MG63 (cell line): ENCODE data around the gene KLHL29. TPM values are rescaled to one million over a fixed set of nuclear protein-coding genes. Genes with fewer than 3 reads are reported as not detected.

Source experiments
- DNase-seq: peaks from one replicate; pipeline ENCODE4 v3.0.0-alpha.2; 2020
- H3K27me3 ChIP-seq: fragments of 250-450 bp; sonication (Bioruptor Pico); 2 replicates; pipeline ENCODE4 v1.5.1; 2020; ENCODE audit warnings: mild to moderate bottlenecking, moderate library complexity
- H3K36me3 ChIP-seq: fragments of 250-450 bp; sonication (Bioruptor Pico); 2 replicates; pipeline ENCODE4 v1.5.1; 2020; ENCODE audit warnings: mild to moderate bottlenecking, moderate library complexity
- H3K4me3 ChIP-seq: fragments of 250-450 bp; sonication (Bioruptor Pico); 2 replicates; pipeline ENCODE4 v1.5.1; 2020; ENCODE audit warnings: mild to moderate bottlenecking, moderate library complexity
- H3K9me3 ChIP-seq: fragments of 250-450 bp; sonication (Bioruptor Pico); 2 replicates; pipeline ENCODE4 v1.5.1; 2020; ENCODE audit warnings: mild to moderate bottlenecking, moderate library complexity
- total RNA-seq: library from RNA; depleted of rRNA; stranded (reverse); fragments of >200 nt; shearing (Covaris generic); gene quantifications from 2 replicates; pipeline ENCODE4 v1.2.3, GENCODE V29; 2014; ENCODE audit warnings: low replicate concordance

KLHL29 gene
- total RNA-seq, 1 experiment from 2014 or later: 1.5 TPM

DNA sequence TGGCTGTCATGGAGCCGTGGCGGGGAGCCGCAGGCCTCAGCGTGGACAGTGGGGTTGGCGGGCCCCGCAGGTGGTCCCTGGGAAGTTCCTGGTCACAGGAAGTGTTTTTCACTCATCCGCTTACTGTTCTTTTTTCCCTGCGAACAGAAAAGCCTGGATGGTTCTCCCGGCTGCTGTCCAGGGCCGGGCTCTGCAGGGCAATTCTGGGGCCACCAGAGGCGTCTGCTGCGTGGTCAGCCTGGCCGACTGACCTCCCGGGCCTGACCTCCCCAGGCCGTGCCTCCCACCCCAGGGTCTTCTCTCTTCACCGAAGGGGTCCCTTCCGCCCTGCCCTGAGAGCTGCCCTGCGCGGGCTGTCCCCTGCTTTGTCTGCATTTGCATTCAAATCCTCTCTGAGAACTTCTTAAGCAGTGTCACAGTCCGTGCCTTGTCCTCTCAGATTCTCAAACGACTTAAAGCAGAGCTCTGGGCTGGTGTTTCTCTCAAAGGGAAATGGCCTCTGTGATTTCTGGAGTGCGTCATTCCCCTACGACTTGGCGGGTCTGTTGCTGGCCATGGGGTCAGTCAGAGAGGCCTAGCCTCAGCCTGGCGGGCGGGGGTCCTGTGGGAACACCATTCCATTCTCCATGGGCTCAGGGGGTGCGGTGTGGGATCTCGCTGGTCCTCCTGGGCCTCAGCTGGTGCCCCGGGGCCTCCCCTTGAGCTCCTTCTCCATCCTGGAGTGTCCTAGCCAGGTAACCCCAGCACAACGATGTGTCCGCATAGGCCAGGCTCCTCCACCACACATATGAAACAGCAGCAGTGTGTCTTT lies 38.3 kb downstream of the KLHL29 start:
- DNase-seq: no peak
- Histone ChIP-seq H3K4me3 (no peak overlapping the region), H3K9me3 (no peaks in the 10 kb centered on the region), H3K36me3 (no peaks in the 10 kb centered on the region; the same call in 1 of the 2 replicates), H3K27me3 (no peaks in the 10 kb centered on the region)

DNA sequence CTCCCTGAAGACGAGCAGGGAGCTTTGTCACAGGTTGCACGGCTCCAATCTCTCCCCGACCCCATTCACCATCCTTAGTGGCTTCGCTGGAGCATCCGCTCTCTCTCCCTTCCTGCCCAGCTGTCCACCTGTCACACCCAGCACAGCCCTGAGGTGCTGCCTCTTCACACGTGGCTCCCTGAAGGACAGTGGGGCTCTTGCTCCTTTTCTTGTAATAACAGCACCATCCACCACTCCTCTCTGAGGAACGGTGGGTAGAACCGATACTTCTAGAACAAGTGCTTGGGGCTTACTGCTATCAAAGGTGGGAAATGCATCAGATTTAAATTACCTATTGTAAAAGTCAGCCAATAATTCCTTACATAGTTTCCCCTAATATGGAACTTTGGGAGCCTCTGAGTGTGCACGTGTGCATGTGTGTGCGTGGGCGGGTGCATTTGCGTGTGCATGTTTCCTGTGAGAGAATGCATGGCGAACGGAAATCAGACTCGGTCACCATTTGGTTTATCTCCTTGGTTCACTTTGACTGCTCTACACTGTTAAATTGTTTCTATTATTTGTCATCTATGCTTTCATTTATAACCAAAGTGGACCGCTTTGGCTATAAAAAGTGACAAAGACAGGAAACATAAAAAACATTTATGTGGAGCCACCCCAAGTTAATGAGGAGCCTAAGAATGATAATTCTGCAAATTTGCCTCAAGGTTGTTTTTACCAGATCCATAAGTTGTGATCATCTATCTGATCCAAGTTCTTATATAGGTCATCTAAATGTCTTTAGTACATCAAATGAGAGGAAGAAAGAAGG lies 39.1 kb downstream of the KLHL29 start:
- Histone ChIP-seq H3K36me3 (no peaks in the 10 kb centered on the region; the same call in 1 of the 2 replicates), H3K9me3 (no peaks in the 10 kb centered on the region), H3K27me3 (no peaks in the 10 kb centered on the region), H3K4me3 (no peak overlapping the region)
- no peak for DNase-seq

DNA sequence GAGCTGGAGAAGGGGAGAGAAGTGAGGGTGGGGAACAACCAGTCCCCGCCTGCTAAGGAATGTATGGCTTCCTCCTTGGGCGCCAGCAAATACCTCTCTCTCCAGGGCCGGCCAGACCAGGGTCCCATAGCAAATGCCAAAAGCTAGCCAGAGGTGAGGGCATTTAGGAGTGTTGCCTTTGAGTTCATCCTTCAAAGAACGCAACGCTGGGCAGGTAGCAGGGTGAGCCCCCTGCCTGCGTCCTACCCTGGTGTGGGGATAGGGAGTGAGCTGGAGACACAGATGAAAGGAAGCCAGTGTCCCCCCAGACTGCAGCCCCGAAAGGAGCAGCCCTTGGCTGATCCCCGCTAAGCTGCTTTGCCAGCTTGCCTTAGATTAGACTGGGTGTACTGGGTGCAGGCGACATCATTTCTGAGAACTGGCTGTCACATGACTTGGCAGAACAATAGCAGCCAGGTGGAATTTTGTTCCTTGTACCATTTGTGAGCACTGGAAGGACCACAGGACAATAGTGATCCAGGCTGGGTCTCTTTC lies 40.4 kb downstream of the KLHL29 start:
- no peaks in the 10 kb centered on the region; the same call in 1 of the 2 replicates for H3K36me3 ChIP-seq
- no peak overlapping the region for H3K4me3 ChIP-seq
- no peaks in the 10 kb centered on the region for H3K27me3 ChIP-seq
- DNase-seq: no peak
- H3K9me3 ChIP-seq: no peaks in the 10 kb centered on the region

DNA sequence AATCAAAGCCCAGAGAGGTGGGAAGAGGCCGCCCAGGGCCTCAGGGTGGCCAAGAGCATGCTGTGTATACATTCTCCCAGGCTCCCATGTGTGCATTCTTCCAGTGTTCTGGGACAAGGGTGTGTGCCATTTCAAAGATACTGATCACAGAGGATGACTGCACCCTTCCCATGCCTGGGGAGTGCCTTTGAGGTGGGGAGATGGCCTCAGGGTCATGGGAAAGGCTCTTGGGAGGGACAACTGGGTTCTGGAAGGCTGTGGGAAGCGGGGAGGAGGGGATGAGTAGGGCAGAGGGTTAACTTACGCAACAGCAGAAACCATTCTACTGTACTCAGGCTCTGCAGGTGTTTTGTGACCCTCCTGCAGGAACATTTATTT lies 40.9 kb downstream of the KLHL29 start:
- H3K9me3 ChIP-seq: no peaks in the 10 kb centered on the region
- no peak for DNase-seq
- H3K36me3 ChIP-seq: no peaks in the 10 kb centered on the region; the same call in 1 of the 2 replicates
- H3K27me3 ChIP-seq: no peaks in the 10 kb centered on the region
- no peak overlapping the region for H3K4me3 ChIP-seq

DNA sequence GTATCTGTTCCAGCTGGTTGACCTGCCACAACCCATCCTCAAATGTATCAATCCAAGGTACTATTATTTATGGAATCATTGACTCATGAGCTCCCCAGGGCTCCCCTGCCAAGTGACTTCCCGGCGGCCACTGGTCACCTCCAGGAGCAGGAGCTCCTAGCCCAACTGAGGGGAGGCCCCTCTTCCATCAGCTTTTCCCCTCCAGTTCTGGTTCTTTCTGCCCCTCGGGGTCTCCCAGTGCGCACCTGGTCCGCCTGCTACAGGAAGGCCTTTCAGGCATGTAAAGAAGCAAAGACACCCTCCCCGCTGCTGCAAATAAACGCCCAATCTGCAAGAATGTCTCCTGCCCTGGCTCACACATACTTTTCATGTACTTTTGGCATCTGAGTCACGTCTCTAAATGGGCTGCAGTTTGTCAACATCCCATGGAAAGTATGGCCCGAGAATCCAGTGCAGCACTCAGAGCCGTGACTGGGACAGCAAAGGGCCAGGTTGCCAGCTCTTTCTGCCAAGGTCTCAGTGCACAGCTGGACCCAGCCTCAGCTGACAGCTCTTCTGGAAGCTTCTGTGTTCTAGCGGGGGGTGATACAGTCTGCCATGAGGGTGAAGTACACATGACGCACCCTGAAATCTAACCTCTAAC lies 41.4 kb downstream of the KLHL29 start:
- no peaks in the 10 kb centered on the region for H3K27me3 ChIP-seq
- H3K4me3 ChIP-seq: no peak overlapping the region
- H3K36me3 ChIP-seq: no peaks in the 10 kb centered on the region; the same call in 1 of the 2 replicates
- H3K9me3 ChIP-seq: no peaks in the 10 kb centered on the region
- DNase-seq: peak; percentile 38

DNA sequence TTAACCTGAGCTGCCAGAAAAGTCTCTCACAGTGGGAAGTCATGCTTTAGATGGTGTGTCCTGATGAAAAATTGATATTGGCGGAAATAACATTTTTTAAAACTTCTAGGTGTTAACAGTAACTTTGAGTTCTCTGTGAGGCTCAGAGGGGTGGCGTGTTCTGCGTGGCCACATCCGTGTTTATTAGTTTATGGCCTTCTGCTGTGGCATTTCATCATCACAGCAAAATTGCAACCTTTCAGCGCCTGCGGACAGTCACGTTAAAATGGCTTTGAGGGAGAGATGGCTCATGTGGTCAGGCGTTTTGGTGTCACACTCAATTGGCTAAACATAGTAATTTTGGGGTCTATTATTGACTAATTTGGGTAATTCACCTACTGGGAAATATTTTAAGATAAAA lies 42.4 kb downstream of the KLHL29 start:
- no peaks in the 10 kb centered on the region for H3K9me3 ChIP-seq
- H3K4me3 ChIP-seq: no peak overlapping the region

DNA sequence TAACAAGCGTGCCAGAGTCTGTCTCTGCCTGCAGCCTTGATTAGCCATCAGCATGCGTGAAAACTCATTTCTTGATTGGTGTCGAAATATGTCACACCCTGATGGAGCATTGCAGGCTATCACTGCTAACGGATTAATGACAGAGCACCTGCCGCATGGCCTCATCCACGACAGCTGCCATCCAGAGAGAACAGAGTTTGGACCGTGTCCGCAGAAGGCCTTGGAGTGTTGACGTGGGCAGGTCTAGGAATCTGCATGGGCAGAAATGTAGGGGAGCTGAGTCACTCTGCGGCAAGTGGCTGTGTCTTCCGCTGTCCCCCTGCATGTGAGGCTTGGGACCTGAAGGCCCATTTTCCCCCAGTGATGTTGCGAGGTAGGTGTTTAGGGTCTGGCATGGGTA lies 43.0 kb downstream of the KLHL29 start:
- Histone ChIP-seq H3K4me3 (no peak overlapping the region), H3K36me3 (no peaks in the 10 kb centered on the region; the same call in 1 of the 2 replicates), H3K9me3 (no peaks in the 10 kb centered on the region), H3K27me3 (no peaks in the 10 kb centered on the region)
- no peak for DNase-seq

More for the DNA sequence above, 42.4 kb downstream of the KLHL29 start:
- Histone ChIP-seq H3K27me3 (no peaks in the 10 kb centered on the region), H3K36me3 (no peaks in the 10 kb centered on the region; the same call in 1 of the 2 replicates)
- no peak for DNase-seq

DNA sequence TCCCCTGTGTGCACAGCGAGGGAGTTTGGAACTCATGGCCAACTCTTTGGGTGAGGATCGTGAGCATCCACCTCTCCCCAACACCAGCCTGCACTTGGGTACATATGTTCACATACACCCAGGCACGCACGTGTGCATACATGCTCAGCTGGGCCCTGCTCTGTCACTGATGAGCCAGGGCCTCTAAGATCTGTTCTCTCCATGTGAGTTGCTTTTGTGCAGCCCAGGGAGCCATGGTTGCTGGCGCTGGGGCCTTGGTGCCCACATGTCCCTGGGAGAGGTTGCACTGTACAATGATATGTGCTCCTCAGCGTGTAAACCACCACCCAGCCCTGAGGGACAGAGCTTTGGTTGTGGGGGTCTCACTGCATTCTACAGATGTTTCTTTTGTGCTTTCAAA lies 44.1 kb downstream of the KLHL29 start:
- no peaks in the 10 kb centered on the region for H3K9me3 ChIP-seq
- no peaks in the 10 kb centered on the region for H3K27me3 ChIP-seq
- H3K36me3 ChIP-seq: no peaks in the 10 kb centered on the region; the same call in 1 of the 2 replicates
- H3K4me3 ChIP-seq: no peak overlapping the region
- DNase-seq: no peak

DNA sequence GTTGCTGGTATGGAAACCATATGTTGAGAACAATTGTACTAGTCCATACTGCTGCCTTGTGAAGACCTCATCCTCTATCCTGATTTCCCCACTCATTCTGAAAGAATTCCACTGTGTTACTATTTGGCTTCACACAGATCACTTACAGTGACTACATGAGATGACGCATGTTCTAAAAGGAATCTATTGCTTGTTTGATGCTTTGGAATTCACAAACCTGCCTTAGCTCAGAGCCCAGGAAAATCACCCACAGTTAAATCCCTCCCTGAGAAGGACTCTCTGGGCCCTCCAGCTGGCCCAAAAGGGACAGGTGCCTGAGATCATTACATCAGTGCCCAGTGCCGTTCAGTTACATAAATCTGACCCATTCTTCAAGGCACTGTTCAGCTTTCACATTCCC lies 45.3 kb downstream of the KLHL29 start:
- H3K27me3 ChIP-seq: no peaks in the 10 kb centered on the region
- H3K9me3 ChIP-seq: no peaks in the 10 kb centered on the region
- H3K4me3 ChIP-seq: no peak overlapping the region
- no peaks in the 10 kb centered on the region; the same call in 1 of the 2 replicates for H3K36me3 ChIP-seq
- peak; percentile 30 for DNase-seq

DNA sequence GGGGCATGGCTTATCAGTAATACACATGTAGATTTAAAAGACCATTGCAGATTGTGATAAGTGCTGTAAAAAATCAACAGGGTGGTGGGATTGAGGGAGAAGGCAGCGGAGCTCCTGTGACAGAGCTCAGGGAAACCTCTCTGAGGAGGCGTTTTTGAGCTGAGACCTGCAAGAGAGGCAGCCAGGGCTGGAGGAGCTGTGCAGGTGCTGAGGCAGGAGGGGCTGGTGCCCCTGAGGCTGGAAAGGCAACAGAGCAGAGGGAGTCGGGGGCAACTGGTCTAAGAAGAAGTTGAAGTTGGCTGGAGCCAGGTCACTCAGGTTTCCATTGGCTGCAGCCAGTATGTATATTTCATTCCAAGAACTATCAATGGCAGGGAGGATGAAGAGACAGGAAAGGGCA lies 47.6 kb downstream of the KLHL29 start:
- H3K27me3 ChIP-seq: no peaks in the 10 kb centered on the region
- DNase-seq: no peak

DNA sequence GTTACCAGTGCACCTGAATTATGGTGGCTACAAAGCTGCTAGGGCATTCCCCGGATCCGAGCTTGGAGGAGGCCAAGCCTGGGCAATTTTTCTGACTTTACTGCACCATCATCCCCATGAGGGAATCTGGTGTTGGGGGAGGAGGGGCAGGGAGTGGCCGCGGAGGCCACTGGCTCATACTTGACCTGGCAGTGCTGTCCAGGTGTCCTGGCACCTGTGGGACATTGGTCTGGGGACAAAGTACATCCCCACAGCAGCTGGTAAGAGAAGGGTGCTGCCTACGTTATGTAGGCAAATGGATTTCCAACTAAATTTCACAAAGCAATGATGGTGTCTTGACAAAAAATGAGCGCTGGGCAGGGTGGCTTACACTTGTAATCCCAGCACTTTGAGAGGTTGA lies 48.3 kb downstream of the KLHL29 start:
- no peak for DNase-seq
- Histone ChIP-seq H3K36me3 (no peaks in the 10 kb centered on the region), H3K27me3 (no peaks in the 10 kb centered on the region), H3K9me3 (peaks cover 4% of the 10 kb centered on the region; the same call in 1 of the 2 replicates), H3K4me3 (no peak overlapping the region)

More for the DNA sequence above, 47.6 kb downstream of the KLHL29 start:
- Histone ChIP-seq H3K36me3 (no peaks in the 10 kb centered on the region), H3K9me3 (peaks cover 4% of the 10 kb centered on the region; the same call in 1 of the 2 replicates), H3K4me3 (no peak overlapping the region)

DNA sequence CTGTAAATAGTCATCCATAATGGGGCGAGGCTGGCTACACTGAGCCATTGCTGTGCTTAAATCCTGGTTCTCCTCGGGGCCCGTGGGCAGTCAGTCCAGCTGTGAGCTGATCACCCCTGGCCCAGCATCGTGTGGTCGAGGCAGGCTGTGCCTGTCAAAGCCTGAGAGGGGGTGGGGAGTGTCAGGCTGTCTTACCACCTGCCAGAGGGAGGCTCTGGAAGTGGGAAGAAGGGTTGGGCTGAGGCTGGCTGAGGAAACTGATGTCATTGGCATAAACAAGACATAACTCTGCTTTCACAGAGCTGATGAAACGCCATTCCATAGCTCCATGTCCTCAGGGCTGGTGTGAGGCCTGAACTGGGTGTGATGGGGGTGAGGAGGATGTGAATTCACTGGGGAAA lies 49.7 kb downstream of the KLHL29 start:
- Histone ChIP-seq H3K9me3 (peaks cover 4% of the 10 kb centered on the region; the same call in 1 of the 2 replicates), H3K27me3 (no peaks in the 10 kb centered on the region), H3K36me3 (no peaks in the 10 kb centered on the region), H3K4me3 (no peak overlapping the region)
- DNase-seq: peak; percentile 16

DNA sequence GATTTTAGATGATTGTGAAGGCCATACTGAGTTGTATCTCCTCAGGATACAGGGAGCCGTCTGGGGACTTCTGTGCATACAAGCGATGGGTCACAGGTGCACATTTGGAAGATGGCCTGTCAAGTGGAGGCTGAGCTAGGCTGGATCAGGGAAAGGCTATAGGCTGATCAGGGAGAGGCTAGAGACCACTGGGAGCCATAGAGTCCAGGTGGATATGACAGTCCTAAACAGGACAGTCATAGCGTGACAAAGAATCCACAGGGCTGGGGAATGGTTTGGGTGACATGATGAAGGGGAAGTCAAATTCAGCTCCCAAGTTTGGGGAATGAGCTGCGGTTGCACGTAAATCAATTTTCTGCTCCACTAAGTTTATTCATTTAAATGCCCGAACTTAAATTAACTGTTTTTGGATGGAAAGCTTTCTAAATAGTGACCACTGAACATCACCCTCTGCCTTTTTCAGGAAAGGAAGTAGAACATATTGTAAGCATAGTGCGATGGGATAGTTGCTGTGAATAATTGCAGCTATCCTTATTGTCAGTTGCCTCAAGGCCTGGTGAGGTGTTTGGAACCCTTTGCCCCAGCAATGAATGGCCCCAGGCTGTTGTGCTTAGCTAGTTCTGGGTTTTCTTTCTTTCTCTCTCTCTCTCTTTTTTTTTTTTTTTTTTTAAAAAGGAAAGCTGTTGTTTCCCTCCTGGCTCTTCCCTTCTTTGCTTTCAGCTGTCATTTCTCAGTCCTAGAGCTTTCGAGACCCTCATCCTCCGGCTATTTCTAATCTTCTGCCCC lies 50.5 kb downstream of the KLHL29 start:
- Histone ChIP-seq H3K4me3 (no peak overlapping the region), H3K36me3 (no peaks in the 10 kb centered on the region), H3K9me3 (peaks cover 4% of the 10 kb centered on the region; the same call in 1 of the 2 replicates), H3K27me3 (no peaks in the 10 kb centered on the region)
- no peak for DNase-seq

DNA sequence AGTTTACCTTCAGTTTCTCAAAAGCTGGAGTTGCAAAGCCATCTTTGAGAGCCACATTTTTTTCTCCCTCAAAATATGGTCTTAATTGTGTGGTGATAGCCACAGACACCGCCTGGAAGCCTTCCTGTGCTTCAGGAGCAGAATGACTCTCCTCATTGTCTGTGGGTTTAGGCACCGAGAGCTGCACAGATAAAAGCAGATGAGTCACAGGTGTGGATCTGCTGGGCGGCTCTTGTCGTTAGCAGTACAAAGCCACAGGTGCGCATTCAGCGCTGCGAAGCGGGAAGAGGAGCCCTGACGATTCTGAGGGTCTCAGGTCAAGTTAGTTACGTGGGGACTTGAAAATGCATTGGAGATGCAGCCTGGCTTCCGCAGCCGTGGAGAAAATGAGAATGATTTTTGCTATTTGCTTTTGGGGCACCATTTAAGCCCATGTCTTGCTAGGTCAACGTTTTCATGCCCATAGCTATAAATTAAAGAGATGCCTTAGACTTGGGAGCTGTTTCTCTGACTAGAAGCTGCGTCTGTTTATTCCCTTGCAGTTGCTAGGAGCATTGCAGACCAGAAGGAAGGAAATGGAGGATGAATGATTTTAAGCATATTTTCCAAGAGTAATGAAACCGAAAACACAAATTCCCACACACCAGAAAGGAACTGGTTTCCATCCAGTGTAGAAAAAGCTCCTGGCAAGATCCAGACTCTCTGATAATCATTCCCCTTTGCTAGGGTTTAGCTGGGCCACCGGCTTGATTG lies 51.5 kb downstream of the KLHL29 start:
- DNase-seq: peak; percentile 27

DNA sequence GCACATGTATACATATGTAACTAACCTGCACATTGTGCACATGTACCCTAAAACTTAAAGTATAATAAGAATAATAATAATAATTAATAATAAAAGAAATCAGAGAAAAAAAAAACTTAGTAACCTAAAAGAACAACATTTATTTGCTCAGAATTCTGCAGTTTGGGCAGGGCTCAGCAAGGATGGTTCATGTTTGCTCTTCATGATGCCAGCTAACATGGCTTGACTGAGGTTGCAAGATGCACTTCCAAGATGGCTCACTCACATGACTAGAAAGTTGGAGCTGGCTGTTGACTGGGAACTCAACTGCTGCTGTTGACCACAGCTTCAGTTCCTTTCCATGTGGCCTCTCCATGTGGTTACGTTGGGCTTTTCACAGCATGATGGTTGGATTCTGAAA lies 56.4 kb downstream of the KLHL29 start:
- no peak overlapping the region for H3K4me3 ChIP-seq
- peaks cover 7% of the 10 kb centered on the region for H3K9me3 ChIP-seq
- H3K36me3 ChIP-seq: no peaks in the 10 kb centered on the region
- no peaks in the 10 kb centered on the region for H3K27me3 ChIP-seq
- DNase-seq: no peak

More for the DNA sequence above, 51.5 kb downstream of the KLHL29 start:
- peaks cover 6% of the 10 kb centered on the region for H3K9me3 ChIP-seq
- no peaks in the 10 kb centered on the region for H3K27me3 ChIP-seq
- no peak overlapping the region for H3K4me3 ChIP-seq
- H3K36me3 ChIP-seq: no peaks in the 10 kb centered on the region
